C1 segment of cervical spinal cord (tissue), 14 donors: ENCODE results near the gene KRTAP1-4.
"Not testable (repeated sequence)": the region's sequence is repeated elsewhere in the genome, so short reads cannot be mapped to it uniquely, and the experiment has no call there.

Source experiments
- DNase-seq, 14 donors: peaks; one replicate each; lab custom pipeline; 2025; lab: John Stamatoyannopoulos, UW

KRTAP1-4 gene

DNA sequence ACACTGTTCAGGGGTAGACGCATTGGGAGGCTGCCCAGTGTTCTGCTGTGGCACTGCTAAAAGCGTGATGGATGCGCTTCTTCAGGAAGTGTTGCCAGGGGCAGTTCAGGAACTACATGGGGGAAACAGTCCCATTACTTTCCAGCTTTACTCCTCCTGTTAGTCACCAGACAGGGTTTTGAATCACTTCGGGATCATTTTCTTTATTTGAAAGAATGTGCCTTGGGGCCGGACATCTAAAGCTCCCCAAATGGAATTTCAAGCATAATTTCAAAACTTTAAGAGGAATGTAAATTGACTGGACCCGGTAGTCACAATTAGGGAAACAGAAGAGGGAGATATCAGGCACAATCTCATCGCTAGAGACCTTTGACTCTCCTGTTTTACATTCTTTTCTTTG lies 18.4 kb upstream of the KRTAP1-4 start:
- no peak for DNase-seq

GRCh38 chr17:41046735-41047465 lies 16.9 kb upstream of the KRTAP1-4 start, which contains the start of gene KRTAP2-1:
Gene KRTAP2-1 (minus strand): TSS chr17:41047316. CDS start chr17:41047267, 49 bp downstream.
- not testable (repeated sequence) for DNase-seq

- no peak for DNase-seq
Measured at GRCh38 chr17:41042953-41043352, 13.0 kb upstream of the KRTAP1-4 start.

DNA sequence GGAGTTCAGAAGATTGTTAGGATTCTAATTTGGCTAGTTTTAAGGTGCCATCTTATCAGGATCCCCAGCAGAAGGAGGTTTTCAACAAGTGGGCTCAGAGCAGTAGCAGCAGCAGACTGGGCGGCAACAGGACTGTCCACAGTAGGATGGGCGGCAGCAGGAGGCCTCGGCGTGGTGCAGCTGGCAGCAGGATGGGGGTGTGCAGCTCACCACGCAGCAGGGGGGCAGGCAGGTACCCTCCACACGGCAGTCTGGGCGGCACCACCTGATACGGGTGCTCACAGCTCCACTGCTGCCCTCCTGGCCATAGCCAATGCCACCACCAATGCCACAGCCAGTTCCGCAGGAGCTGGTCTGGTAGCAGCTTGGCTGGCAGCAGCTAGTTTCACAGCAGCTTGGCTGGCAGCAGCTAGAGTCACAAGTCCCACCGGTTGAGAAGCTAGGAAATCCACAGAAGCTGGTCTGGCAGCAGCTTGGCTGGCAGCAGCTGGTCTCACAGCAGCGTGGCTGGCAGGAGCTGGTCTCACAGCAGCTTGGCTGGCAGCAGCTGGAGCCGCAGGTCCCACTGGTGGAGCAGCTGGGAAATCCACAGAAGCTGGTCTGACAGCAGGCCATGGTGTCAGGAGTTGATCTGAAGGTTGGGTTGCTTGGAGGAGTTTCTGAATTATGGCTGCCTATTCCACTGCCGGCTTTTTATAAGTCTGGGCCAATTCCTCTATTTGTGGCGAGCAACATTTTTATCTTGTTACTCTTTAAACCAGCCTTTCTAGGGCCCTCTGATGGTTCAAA lies 11.0 kb upstream of the KRTAP1-4 start, which contains the start of gene KRTAP1-1:
KRTAP1-1 (minus strand) TSS at position 668 of the 789 bp plus-strand sequence; CDS start at position 615, 53 bp downstream.
- DNase-seq: not testable (repeated sequence)

DNA sequence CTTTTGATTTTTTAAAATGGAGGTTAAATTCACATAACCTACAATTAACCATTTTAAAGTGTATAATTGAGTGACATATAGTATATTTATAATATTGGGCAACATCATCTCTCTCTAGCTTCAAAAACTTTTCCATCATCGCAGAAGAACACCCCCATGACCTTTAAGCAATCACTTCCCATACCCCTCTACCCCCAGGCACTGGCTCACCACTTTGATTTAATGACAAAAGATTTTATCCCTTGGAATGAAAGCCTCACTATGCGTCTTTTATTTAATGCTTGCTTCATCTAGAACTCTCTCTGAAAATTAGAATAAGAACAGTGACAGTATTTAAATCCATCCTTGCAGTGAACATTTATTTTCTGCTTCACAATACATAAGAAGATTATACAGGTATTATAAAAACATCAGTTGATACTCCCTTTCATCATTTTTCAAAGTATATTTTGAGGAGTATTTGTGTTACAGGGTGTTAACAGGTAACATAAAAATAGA lies 7.9 kb upstream of the KRTAP1-4 start:
- DNase-seq: no peak

DNA sequence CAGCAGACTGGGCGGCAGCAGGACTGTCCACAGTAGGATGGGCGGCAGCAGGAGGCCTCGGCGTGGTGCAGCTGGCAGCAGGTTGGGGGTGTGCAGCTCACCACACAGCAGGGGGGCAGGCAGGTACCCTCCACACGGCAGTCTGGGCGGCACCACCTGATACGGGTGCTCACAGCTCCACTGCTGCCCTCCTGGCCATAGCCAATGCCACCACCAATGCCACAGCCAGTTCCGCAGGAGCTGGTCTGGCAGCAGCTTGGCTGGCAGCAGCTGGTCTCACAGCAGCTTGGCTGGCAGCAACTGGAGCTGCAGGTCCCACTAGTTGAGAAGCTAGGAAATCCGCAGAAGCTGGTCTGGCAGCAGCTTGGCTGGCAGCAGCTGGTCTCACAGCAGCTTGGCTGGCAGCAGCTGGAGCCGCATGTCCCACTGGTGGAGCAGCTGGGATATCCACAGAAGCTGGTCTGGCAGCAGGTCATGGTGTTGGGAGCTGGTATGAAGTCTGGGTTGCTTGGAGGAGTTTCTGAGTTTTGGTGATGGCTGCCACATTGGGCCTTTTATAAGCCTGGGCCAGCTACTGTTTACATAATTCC lies 4.4 kb upstream of the KRTAP1-4 start, which contains the start of gene KRTAP1-3:
KRTAP1-3 (minus strand) TSS at position 529 of the 590 bp plus-strand sequence; CDS start at position 476, 53 bp downstream.
- DNase-seq: not testable (repeated sequence)

DNA sequence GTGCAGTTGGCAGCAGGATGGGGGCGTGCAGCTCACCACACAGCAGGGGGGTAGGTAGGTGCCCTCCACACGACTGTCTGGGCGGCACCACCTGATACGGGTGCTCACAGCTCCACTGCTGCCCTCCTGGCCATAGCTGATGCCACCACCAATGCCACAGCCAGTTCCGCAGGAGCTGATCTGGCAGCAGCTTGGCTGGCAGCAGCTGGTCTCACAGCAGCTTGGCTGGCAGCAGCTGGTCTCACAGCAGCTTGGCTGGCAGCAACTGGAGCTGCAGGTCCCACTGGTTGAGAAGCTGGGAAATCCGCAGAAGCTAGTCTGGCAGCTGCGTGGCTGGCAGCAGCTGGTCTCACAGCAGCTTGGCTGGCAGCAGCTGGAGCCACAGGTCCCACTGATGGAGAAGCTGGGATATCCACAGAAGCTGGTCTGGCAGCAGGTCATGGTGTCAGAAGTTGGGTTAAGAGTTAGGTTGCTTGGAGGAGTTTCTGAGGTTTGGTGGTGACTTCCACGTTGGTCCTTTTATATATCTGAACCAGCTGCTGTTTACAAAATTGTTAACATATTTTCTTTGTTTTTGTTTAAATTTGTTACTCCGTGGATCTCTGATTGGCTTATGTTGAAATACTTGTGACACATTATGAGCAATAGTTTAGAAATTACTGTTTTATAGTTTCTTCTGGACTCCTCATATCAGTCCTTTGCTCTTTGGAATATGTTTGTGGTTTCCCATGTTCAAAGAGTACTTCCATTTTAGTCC lies 3.1 kb downstream of the KRTAP1-4 start, which contains the start of gene KRTAP1-5:
KRTAP1-5 (minus strand) TSS at position 494 of the 757 bp plus-strand sequence; CDS start at position 441, 53 bp downstream.
- no peak for DNase-seq

- no peak for DNase-seq
Measured at GRCh38 chr17:41024697-41025096, 5.3 kb downstream of the KRTAP1-4 start.

GRCh38 chr17:41020336-41020735 lies 9.7 kb downstream of the KRTAP1-4 start:
- DNase-seq: no peak

DNA sequence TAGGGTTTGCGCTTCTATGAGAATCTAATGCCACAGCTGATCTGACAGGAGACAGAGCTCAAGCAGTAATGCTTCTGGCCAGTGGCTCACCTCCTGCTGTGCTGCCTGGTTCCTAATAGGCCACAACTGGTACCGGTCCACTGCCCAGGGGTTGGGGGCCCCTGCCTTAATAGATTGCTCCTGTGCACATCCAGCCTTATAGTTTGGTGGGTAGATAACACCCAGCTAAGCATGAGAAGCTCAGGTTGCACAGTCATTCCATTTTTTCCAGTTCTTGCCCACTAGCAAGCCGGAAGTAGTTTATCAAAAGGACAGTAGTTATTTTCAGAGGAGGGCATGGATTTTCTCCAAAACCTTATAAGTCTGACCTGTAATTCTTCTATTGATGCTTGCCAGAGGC lies 10.6 kb downstream of the KRTAP1-4 start:
- DNase-seq: no peak

- DNase-seq: no peak
Measured at GRCh38 chr17:41018541-41018940, 11.5 kb downstream of the KRTAP1-4 start.

- no peak for DNase-seq
Measured at GRCh38 chr17:41016578-41017215, 13.3 kb downstream of the KRTAP1-4 start.

GRCh38 chr17:41015454-41015853 lies 14.5 kb downstream of the KRTAP1-4 start:
- no peak for DNase-seq

DNA sequence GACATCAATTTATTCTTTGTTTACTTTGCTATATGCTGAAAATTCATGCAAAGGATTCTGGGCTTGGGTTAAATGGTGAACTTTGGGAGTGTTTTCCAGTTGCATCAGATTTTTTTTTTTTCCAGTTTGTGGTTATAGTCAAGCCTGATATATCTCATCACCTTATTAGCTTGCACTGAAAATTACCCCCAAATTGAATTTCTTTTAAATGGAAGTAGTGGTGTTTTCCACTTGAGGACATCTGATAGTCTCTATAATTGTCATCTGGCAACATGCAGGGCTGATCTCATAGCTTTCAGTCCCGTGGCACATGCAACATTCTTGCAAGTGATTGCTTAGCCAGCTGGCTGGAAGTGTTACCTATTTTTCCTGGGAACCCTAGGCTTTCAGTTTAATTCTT lies 16.4 kb downstream of the KRTAP1-4 start:
- DNase-seq: no peak

- no peak for DNase-seq
Measured at GRCh38 chr17:41013181-41013580, 16.8 kb downstream of the KRTAP1-4 start.

DNA sequence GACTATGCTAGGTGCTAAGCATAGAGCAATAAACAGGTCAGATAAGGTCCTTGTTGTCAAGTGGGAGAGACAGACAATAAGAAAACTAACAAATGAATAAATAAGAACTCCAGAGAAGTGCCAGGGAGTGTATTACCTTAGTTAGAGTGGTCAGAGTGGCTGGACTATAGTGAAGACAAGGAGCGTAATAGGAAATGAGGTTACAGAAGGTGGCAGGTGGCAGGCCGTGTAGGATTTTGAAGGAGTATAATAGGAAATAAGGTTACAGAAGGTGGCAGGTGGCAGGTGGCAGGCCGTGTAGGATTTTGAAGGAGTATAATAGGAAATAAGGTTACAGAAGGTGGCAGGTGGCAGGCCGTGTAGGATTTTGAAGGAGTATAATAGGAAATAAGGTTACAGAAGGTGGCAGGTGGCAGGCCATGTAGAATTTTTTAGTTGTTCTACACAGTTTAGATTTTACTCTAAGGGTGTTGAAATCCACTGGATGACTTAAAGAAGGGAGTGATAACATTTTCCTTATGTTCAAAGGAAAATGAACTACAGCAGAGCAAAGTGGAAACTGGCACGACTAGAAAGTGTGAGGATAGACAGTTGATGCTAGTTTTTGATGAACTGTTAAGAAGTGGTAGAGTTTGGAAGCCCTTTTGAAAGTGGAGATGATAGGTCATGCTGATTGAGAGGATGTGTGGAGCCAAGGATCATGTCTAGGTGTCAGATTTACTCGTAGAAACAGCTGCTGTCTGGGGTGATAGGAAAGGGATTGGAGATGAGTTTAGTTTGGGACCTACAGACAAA lies 17.5 kb downstream of the KRTAP1-4 start:
- DNase-seq: no peak

DNA sequence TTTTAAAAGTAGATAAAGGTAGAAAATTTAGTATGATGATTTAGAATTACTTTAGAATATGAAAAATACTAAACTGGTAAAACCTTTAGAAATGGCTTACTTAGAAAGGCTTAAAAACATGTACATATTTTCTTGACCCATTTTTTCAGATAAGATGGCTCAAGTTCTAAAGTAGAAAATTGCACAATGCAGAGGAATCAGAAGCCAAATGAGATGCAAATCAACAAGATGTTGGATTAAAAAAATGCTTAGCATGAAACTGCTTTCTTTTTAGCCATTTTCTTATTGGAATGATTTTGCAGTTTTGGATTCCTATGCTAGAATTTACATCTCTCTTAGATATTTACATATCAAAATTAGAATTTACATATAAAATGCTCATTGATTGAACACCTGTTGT lies 19.6 kb downstream of the KRTAP1-4 start:
- no peak for DNase-seq

GRCh38 chr17:41009936-41010335 lies 20.1 kb downstream of the KRTAP1-4 start:
- DNase-seq: no peak

GRCh38 chr17:41009301-41009760 lies 20.7 kb downstream of the KRTAP1-4 start:
- DNase-seq: no peak

GRCh38 chr17:41008811-41009210 lies 21.2 kb downstream of the KRTAP1-4 start, which contains the start of gene KRTAP3-1:
Gene KRTAP3-1 (minus strand): TSS chr17:41009128. CDS start chr17:41009074, 54 bp downstream.
- peak in 1 of 14 donors; percentile 19 for DNase-seq
